ENCODE results near the gene FAM156A. TPM values are rescaled to one million over a fixed set of nuclear protein-coding genes. Genes with fewer than 3 reads are reported as not detected.
"Not testable (repeated sequence)": the region's sequence is repeated elsewhere in the genome, so short reads cannot be mapped to it uniquely, and the experiment has no call there.

Gene FAM156A
- total RNA-seq, 1 experiment from 2014 or later = 34.2 TPM

GRCh38 chrX:52905531-52905930 lies 52.8 kb downstream of the FAM156A start:
- H3K4me2 ChIP-seq; H4K20me1 ChIP-seq (ENCODE audit: insufficient read depth); POLR2A ChIA-PET (ENCODE audit: unreplicated experiment); H2AFZ ChIP-seq; H3K79me2 ChIP-seq (ENCODE audit: low read depth); H3K27ac ChIP-seq; H3F3A ChIP-seq (ENCODE audit: insufficient read depth, low read depth); CTCF ChIA-PET; H3K9me2 ChIP-seq (ENCODE audit: insufficient read depth); H3K27me3 ChIP-seq (ENCODE audit: insufficient read depth, low read depth); H3K36me3 ChIP-seq (ENCODE audit: low read depth); BruUV-seq (replicated peaks); intact Hi-C loops (cut with micrococcal nuclease; ENCODE audit: unreplicated experiment); H3K4me3 ChIP-seq; DNase-seq; H3K4me1 ChIP-seq (replicated peaks; ENCODE audit: insufficient read depth); H3K9me3 ChIP-seq (ENCODE audit: insufficient read depth, low read depth): not testable (repeated sequence)

Other genes starting within 250 kb of the FAM156A start
- gene SSX2B, start 207.3 kb downstream of the FAM156A start, total RNA-seq (2021) = 39.6 TPM in 1 of 2 replicates, not detected in the other
- not detected in 2 replicates for gene SPANXN5, start 161.1 kb downstream of the FAM156A start, total RNA-seq (2021)
- not detected in 2 replicates for gene XAGE5, start 147.2 kb downstream of the FAM156A start, total RNA-seq (2021)
- gene XAGE3, start 90.4 kb downstream of the FAM156A start, total RNA-seq (2021) = not detected in 2 replicates
- gene FAM156B, start 61.2 kb downstream of the FAM156A start, total RNA-seq (2021) = 20.0 and 24.1 TPM in 2 replicates
- gene GPR173, start 90.3 kb upstream of the FAM156A start, total RNA-seq (2021) = 5.1 and 7.0 TPM in 2 replicates
- 17.2 and 26.0 TPM in 2 replicates for gene TSPYL2, start 123.8 kb upstream of the FAM156A start, total RNA-seq (2021)
- gene KANTR, start 135.6 kb upstream of the FAM156A start, total RNA-seq (2021) = 25.1 and 25.3 TPM in 2 replicates